Hepatocyte (in vitro differentiated cells): Measurements from ENCODE around the gene TBL1X. TPM values are rescaled to one million over a fixed set of nuclear protein-coding genes. Genes with fewer than 3 reads are reported as not detected.

ENCODE experiments used
- DNase-seq: peaks from one replicate; pipeline ENCODE4 v3.0.0-alpha.2; 2016; ENCODE audit warnings: low spot score
- H2AFZ ChIP-seq: fragments of 200-600 bp; sonication (generic); 2 replicates; pipeline ENCODE4 v1.6.0; 2016; ENCODE audit warnings: antibody characterized with exemption, mild to moderate bottlenecking
- H3K27ac ChIP-seq: fragments of 200-600 bp; sonication (generic); 2 replicates; pipeline ENCODE4 v1.5.1; 2016; ENCODE audit warnings: mild to moderate bottlenecking
- H3K27me3 ChIP-seq: fragments of 200-600 bp; sonication (generic); 2 replicates; pipeline ENCODE4 v1.6.1; 2016
- H3K36me3 ChIP-seq: fragments of 200-600 bp; sonication (generic); replicated peaks from 2 replicates; pipeline ENCODE4 v1.5.1; 2016; ENCODE audit warnings: low read depth; ENCODE audit not compliant: insufficient read depth
- H3K4me1 ChIP-seq: fragments of 200-600 bp; sonication (generic); 2 replicates; pipeline ENCODE4 v1.5.1; 2016; ENCODE audit warnings: mild to moderate bottlenecking, moderate library complexity; ENCODE audit not compliant: insufficient read depth
- H3K4me2 ChIP-seq: fragments of 200-600 bp; sonication (generic); 2 replicates; pipeline ENCODE4 v1.6.0; 2016
- H3K4me3 ChIP-seq: fragments of 200-600 bp; sonication (generic); 2 replicates; pipeline ENCODE4 v1.5.1; 2016; ENCODE audit warnings: mild to moderate bottlenecking
- H3K79me2 ChIP-seq: fragments of 200-600 bp; sonication (generic); 2 replicates; pipeline ENCODE4 v1.6.0; 2017; ENCODE audit warnings: mild to moderate bottlenecking
- H3K9me2 ChIP-seq: fragments of 200-600 bp; sonication (generic); replicated peaks from 2 replicates; pipeline ENCODE4 v1.6.0; 2017; ENCODE audit warnings: mild to moderate bottlenecking; ENCODE audit not compliant: insufficient read depth
- H3K9me3 ChIP-seq: fragments of 200-600 bp; sonication (generic); 2 replicates; pipeline ENCODE4 v1.5.1; 2016; ENCODE audit warnings: low read depth, mild to moderate bottlenecking
- H4K20me1 ChIP-seq: fragments of 200-600 bp; sonication (generic); 2 replicates; pipeline ENCODE4 v1.6.0; 2016; ENCODE audit warnings: mild to moderate bottlenecking; ENCODE audit not compliant: insufficient read depth, poor library complexity, severe bottlenecking
- EZH2 ChIP-seq: fragments of 200-600 bp; sonication (generic); IDR thresholded peaks from 2 replicates; pipeline ENCODE4 v1.6.1; 2016; ENCODE audit warnings: antibody characterized with exemption, mild to moderate bottlenecking, borderline replicate concordance
- EZH2phosphoT487 ChIP-seq: fragments of 200-600 bp; sonication (generic); IDR thresholded peaks from one replicate; pipeline ENCODE4 v1.6.1; 2018; ENCODE audit warnings: antibody characterized with exemption, mild to moderate bottlenecking, low read depth, moderate library complexity; ENCODE audit not compliant: unreplicated experiment, severe bottlenecking
- WGBS: methylation state at CpG from one replicate; pipeline ENCODE4 v1.1.6; 2016; ENCODE audit warnings: low lambda C conversion rate; ENCODE audit errors: missing lambda C conversion rate; 5-methylcytosine and 5-hydroxymethylcytosine counted together
- polyA plus RNA-seq: library from polyadenylated mRNA; unstranded; fragments of >200 nt; fragmentation: Nextera tagmentation; extraction: Ambion mirVana; gene quantifications from 2 replicates; pipeline ENCODE4 v1.2.1, GENCODE V29; 2016
- total RNA-seq: library from RNA; depleted of rRNA; stranded (reverse); fragments of >200 nt; gene quantifications from 2 replicates; pipeline ENCODE4 v1.2.3, GENCODE V29; 2014
- TF ChIP-seq, protein P1 (sequence below): fragments of 200-600 bp; sonication (generic); IDR thresholded peaks from 2 replicates; pipeline ENCODE4 v1.5.1; 2016; ENCODE audit warnings: antibody characterized with exemption, mild to moderate bottlenecking; ENCODE audit not compliant: poor library complexity

Gene TBL1X
- total and polyA plus RNA-seq, 2 experiments from 2014 or later: 14.9 to 16.0 TPM

- Histone ChIP-seq H3K9me3 (no peaks in the 10 kb centered on the region), H2AFZ (no peak overlapping the region), H3K4me2 (no peak overlapping the region), H3K27me3 (no peaks in the 10 kb centered on the region), H3K9me2 (no peaks in the 10 kb centered on the region), H3K36me3 (no peaks in the 10 kb centered on the region), H3K27ac (no peak overlapping the region), H4K20me1 (no peaks in the 10 kb centered on the region), H3K4me3 (no peak overlapping the region), H3K4me1 (peaks cover 11% of the 10 kb centered on the region), H3K79me2 (peaks cover under 1% of the 10 kb centered on the region)
- 59% methylated on average over 6 of the region's 6 CpGs for WGBS
- no peak for DNase-seq
- TF ChIP-seq EZH2 (no peak), EZH2phosphoT487 (no peak)
- TF ChIP-seq, protein P1, sequence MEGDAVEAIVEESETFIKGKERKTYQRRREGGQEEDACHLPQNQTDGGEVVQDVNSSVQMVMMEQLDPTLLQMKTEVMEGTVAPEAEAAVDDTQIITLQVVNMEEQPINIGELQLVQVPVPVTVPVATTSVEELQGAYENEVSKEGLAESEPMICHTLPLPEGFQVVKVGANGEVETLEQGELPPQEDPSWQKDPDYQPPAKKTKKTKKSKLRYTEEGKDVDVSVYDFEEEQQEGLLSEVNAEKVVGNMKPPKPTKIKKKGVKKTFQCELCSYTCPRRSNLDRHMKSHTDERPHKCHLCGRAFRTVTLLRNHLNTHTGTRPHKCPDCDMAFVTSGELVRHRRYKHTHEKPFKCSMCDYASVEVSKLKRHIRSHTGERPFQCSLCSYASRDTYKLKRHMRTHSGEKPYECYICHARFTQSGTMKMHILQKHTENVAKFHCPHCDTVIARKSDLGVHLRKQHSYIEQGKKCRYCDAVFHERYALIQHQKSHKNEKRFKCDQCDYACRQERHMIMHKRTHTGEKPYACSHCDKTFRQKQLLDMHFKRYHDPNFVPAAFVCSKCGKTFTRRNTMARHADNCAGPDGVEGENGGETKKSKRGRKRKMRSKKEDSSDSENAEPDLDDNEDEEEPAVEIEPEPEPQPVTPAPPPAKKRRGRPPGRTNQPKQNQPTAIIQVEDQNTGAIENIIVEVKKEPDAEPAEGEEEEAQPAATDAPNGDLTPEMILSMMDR: no peak
Measured at GRCh38 chrX:9461087-9461486, 3.8 kb upstream of the TBL1X start.

DNA sequence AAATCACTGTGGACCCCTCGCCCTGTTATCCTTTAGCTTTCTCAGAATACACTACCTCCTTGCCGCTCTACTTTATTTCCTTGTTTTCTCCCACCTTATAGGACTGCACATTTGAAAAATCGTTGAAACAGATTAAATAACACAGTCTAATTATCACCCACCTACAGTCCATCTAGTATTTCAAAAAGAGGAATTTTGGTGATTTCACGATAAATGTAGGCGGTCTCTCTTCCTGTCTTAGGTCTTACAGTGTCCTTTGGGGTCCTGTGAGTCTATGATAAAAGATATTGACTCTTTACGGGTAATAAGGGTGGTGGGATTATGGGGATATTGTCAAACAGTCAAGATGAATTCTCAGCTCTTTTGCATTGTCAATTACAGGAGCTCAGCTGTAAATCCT is 2.4 kb upstream of the TBL1X start:
- no peak overlapping the region for H3K4me2 ChIP-seq
- no peaks in the 10 kb centered on the region for H3K27me3 ChIP-seq
- TF ChIP-seq EZH2phosphoT487 (no peak), EZH2 (no peak)
- TF ChIP-seq, protein P1: no peak
- H3K4me3 ChIP-seq: no peak overlapping the region
- H3K36me3 ChIP-seq: no peaks in the 10 kb centered on the region
- peak overlapping the region; percentile 54 for H3K27ac ChIP-seq
- peaks cover 8% of the 10 kb centered on the region for H4K20me1 ChIP-seq
- H3K9me2 ChIP-seq: no peaks in the 10 kb centered on the region
- no peaks in the 10 kb centered on the region for H3K9me3 ChIP-seq
- WGBS: 46% methylated on average over 6 of the region's 6 CpGs
- H3K4me1 ChIP-seq: peaks cover 11% of the 10 kb centered on the region
- no peak for DNase-seq
- H2AFZ ChIP-seq: no peak overlapping the region
- H3K79me2 ChIP-seq: peaks cover 13% of the 10 kb centered on the region

GRCh38 chrX:9465380-9466123 is 694 bp downstream of the TBL1X start:
- H3K4me2 ChIP-seq: peak overlapping the region; percentile 84
- H3K36me3 ChIP-seq: no peaks in the 10 kb centered on the region
- H3K4me1 ChIP-seq: peaks cover 17% of the 10 kb centered on the region
- H3K27ac ChIP-seq: peak overlapping the region; percentile 76
- TF ChIP-seq EZH2phosphoT487: no peak
- no peak for TF ChIP-seq EZH2
- TF ChIP-seq, protein P1: no peak
- peak overlapping the region; percentile 55 for H3K4me3 ChIP-seq
- no peaks in the 10 kb centered on the region for H3K9me3 ChIP-seq
- peaks cover 44% of the 10 kb centered on the region for H3K79me2 ChIP-seq
- H2AFZ ChIP-seq: peak overlapping the region; percentile 40
- no peaks in the 10 kb centered on the region for H3K27me3 ChIP-seq
- peak; percentile 19 for DNase-seq
- WGBS: 54% methylated on average over 40 of the region's 87 CpGs
- peaks cover 14% of the 10 kb centered on the region for H4K20me1 ChIP-seq
- H3K9me2 ChIP-seq: no peaks in the 10 kb centered on the region
